Right lobe of liver (tissue), 6 donors: ENCODE results near the gene KAZN. TPM values are rescaled to one million over a fixed set of nuclear protein-coding genes. Genes with fewer than 3 reads are reported as not detected.

Experiments
- ATAC-seq, 4 donors: fragments of 200-7000 bp; cut with Tn5 transposase; one replicate each; pipeline ENCODE4 v1.9.1; 2020; ENCODE audit warnings: mild to moderate bottlenecking in 4 of 4, moderate library complexity in 4 of 4
- DNase-seq, 3 donors: peaks; one replicate each; pipeline ENCODE4 v3.0.0-alpha.2; 2020
- H3K27ac ChIP-seq, 3 donors: fragments of 200-600 bp; one replicate each; pipeline ENCODE4 v1.8.0; 2022
- H3K27me3 ChIP-seq, 2 donors: fragments of 200-600 bp; one replicate each; pipeline ENCODE4 v1.8.0; 2022
- H3K36me3 ChIP-seq, 4 donors: fragments of 200-600 bp; sonication (generic) in 1 of 4; one replicate each; pipeline versions ENCODE4 v1.5.1 to v1.8.0; 2017 to 2022; ENCODE audit warnings: control low read depth in 1 of 4
- H3K4me1 ChIP-seq, 4 donors: fragments of 200-600 bp; sonication (generic) in 1 of 4; one replicate each; pipeline versions ENCODE4 v1.5.1 to v1.8.0; 2017 to 2022; ENCODE audit warnings: control low read depth in 1 of 4
- H3K4me3 ChIP-seq, 3 donors: fragments of 200-600 bp; one replicate each; pipeline ENCODE4 v1.8.0; 2022
- H3K9me3 ChIP-seq, 4 donors: fragments of 200-600 bp; sonication (generic) in 1 of 4; one replicate each; pipeline versions ENCODE4 v1.5.1 to v1.8.0; 2017 to 2022; ENCODE audit warnings: control low read depth in 1 of 4
- CTCF ChIP-seq, 4 donors: fragments of 200-600 bp in 3 of 4; fragments of 450-650 bp in 1 of 4; IDR thresholded peaks; one replicate each; pipeline versions ENCODE4 v1.5.1 to v1.8.0; 2016 to 2022; ENCODE audit warnings: antibody characterized with exemption in 4 of 4, mild to moderate bottlenecking in 2 of 4
- POLR2A ChIP-seq: fragments of 450-650 bp; IDR thresholded peaks from one replicate; pipeline ENCODE4 v1.6.1; 2017; ENCODE audit warnings: antibody characterized with exemption, mild to moderate bottlenecking
- WGBS: methylation state at CpG from one replicate; pipeline ENCODE4 v1.1.6; 2018; ENCODE audit warnings: low coverage, low lambda C conversion rate; ENCODE audit not compliant: insufficient coverage; ENCODE audit errors: missing lambda C conversion rate; 5-methylcytosine and 5-hydroxymethylcytosine counted together
- intact Hi-C, 2 donors: fragments of 100-400 bp; cut with DNase I; formaldehyde crosslinking; loops; one replicate each; pipeline versions ENCODE4 v1.11.2 to v1.14.1; 2022
- total RNA-seq, 6 experiments: library from RNA; depleted of rRNA in 2 of 6; stranded (reverse); fragments of >200 nt in 2 of 6; fragmentation: NEBNext Ultra II Directional in 3 of 6; extraction: Animal tissue kit (Norgen Biotek cat#: 25700) in 3 of 6; gene quantifications; one replicate each; pipeline versions ENCODE4 v1.1.0 to v1.2.4, GENCODE V29; 2016 to 2023
- donor health status: DM: no; HTN: yes; CAD: no.
- donor health status: DM: no; HTN: no; CAD: no.
- donor health status: DM: no; HTN: no; CAD: no.
- donor health status: DM: no; HTN: yes; CAD: no.
- donor health status: DM: no; HTN: yes; CAD: no.

Gene KAZN
- total RNA-seq, 6 experiments from 2014 or later: 1.5 to 7.2 (median 2.7) TPM

- no peaks in the 10 kb centered on the region for H3K27me3 ChIP-seq
- H3K4me3 ChIP-seq: no peak overlapping the region
- H3K36me3 ChIP-seq: no peaks in the 10 kb centered on the region
- ATAC-seq: no peak
- intact Hi-C loops: no loop called here
- WGBS: 47% methylated on average over 4 of the region's 4 CpGs
- H3K9me3 ChIP-seq: no peaks in the 10 kb centered on the region
- no peak for TF ChIP-seq POLR2A
- H3K4me1 ChIP-seq: no peaks in the 10 kb centered on the region
- H3K27ac ChIP-seq: no peak overlapping the region
- DNase-seq: no peak
Measured at GRCh38 chr1:14964711-14965055, 366.2 kb downstream of the KAZN start.

GRCh38 chr1:14968251-14968851, 369.9 kb downstream of the KAZN start:
- H3K27me3 ChIP-seq: no peaks in the 10 kb centered on the region
- H3K4me1 ChIP-seq: no peaks in the 10 kb centered on the region
- no peaks in the 10 kb centered on the region for H3K36me3 ChIP-seq
- H3K27ac ChIP-seq: no peak overlapping the region
- H3K9me3 ChIP-seq: no peaks in the 10 kb centered on the region
- WGBS: 50% methylated on average over 8 of the region's 15 CpGs
- DNase-seq: no peak
- H3K4me3 ChIP-seq: no peak overlapping the region
- intact Hi-C loops: no loop called here
- TF ChIP-seq POLR2A (no peak), CTCF (IDR thresholded peaks at IDR 0.05) (no peak)
- peak; percentile 61 to 82 (median 77) for ATAC-seq

GRCh38 chr1:14969006-14969405, 370.5 kb downstream of the KAZN start:
- H3K36me3 ChIP-seq: no peaks in the 10 kb centered on the region
- no peaks in the 10 kb centered on the region for H3K27me3 ChIP-seq
- intact Hi-C loops: no loop called here
- ATAC-seq (peak in 2 of 4 donors; percentile 12 to 22), DNase-seq (no peak)
- no peaks in the 10 kb centered on the region for H3K4me1 ChIP-seq
- TF ChIP-seq POLR2A (no peak), CTCF (IDR thresholded peaks at IDR 0.05) (no peak)
- no peak overlapping the region for H3K4me3 ChIP-seq
- no peak overlapping the region for H3K27ac ChIP-seq
- WGBS: 43% methylated on average over 3 of the region's 7 CpGs
- no peaks in the 10 kb centered on the region for H3K9me3 ChIP-seq

GRCh38 chr1:14970115-14970798, 371.8 kb downstream of the KAZN start:
- DNase-seq (no peak), ATAC-seq (peak in 3 of 4 donors; percentile 16 to 44 (median 39))
- Histone ChIP-seq H3K9me3 (no peaks in the 10 kb centered on the region), H3K4me1 (no peaks in the 10 kb centered on the region), H3K4me3 (no peak overlapping the region), H3K36me3 (no peaks in the 10 kb centered on the region), H3K27ac (no peak overlapping the region), H3K27me3 (no peaks in the 10 kb centered on the region)
- 74% methylated on average over 14 of the region's 16 CpGs for WGBS
- intact Hi-C loops: no loop called here
- TF ChIP-seq POLR2A (no peak), CTCF (IDR thresholded peaks at IDR 0.05) (no peak)

- no peaks in the 10 kb centered on the region for H3K4me1 ChIP-seq
- intact Hi-C loops: no loop called here
- no peak overlapping the region for H3K27ac ChIP-seq
- DNase-seq (no peak), ATAC-seq (no peak)
- 45% methylated on average over 5 of the region's 5 CpGs for WGBS
- no peaks in the 10 kb centered on the region for H3K36me3 ChIP-seq
- H3K27me3 ChIP-seq: no peaks in the 10 kb centered on the region
- H3K4me3 ChIP-seq: no peak overlapping the region
- TF ChIP-seq POLR2A: no peak
- TF ChIP-seq CTCF (IDR thresholded peaks at IDR 0.05): no peak
- no peaks in the 10 kb centered on the region for H3K9me3 ChIP-seq
Measured at GRCh38 chr1:14970799-14971141, 372.3 kb downstream of the KAZN start.
